HG02642 (cell line): ENCODE results near the gene PHAX.
A peak's percentile ranks its signal among the peaks of the same experiment; 100 is the strongest.
"Not testable (repeated sequence)": the region's sequence is repeated elsewhere in the genome, so short reads cannot be mapped to it uniquely, and the experiment has no call there.

ENCODE experiments used
- ATAC-seq: cut with Tn5 transposase; IDR thresholded peaks from one replicate; pipeline ENCODE4 v1.9.1; 2021; ENCODE audit warnings: mild to moderate bottlenecking; ENCODE audit not compliant: unreplicated experiment, poor library complexity

Gene PHAX

GRCh38 chr5:126650463-126650862, 49.7 kb downstream of the PHAX start:
- peak; percentile 5 for ATAC-seq

DNA sequence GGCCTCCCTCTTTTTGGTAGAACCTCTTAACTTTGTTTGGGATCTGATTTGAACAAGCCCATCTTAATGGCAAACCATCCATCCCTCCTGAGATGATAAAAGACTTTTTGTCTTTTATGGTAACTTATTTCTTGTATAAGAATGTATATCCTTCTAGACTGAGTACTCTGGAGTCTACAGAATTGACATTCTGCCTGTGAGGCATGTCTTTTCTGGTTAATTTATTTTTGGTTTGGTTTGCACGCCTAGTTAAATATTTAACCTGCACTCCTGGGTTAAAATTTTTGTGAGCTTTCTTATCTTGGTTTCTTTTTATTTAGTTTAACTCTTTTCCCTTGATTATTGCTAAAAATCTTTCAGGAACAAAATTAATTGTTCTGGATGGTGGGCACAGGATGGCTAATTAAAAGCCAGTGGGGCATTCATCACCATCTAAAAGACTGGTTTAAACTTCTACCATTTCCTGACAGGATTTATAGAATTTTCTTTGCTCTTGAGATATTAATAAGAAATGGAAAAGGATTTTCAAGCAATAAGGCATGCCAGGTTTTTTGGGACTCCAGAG, 50.3 kb downstream of the PHAX start:
- peak; percentile 37 for ATAC-seq

DNA sequence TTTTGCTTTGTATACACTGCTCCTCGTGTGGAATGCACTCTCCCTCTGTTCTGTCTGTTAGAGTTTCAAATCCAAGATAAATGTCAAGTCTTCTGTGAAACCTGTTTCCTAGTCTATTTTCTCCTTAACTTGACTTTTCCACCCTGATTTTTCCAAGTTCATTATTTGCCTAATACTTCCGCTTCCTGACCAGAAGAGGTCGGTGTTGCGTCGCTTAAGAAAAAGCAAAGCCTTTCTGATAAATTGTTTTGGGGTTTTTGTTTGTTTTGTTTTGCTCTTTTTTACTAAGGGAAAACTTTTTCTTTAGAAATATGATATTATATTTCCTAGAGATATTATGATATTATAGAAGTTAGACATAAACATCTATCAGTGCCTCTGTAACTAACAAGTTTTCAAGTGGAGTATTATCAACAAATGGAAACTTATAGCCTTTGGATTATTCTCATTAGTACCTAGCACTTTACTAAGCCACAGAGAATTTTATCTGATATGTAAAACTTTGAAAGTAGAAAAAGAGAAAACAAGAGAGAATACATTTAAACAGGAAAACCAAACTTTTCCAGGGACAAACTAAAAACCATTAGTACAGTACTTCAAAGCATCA, 55.8 kb downstream of the PHAX start:
- no peak for ATAC-seq

- no peak for ATAC-seq
Measured at GRCh38 chr5:126658561-126658960, 57.8 kb downstream of the PHAX start.

DNA sequence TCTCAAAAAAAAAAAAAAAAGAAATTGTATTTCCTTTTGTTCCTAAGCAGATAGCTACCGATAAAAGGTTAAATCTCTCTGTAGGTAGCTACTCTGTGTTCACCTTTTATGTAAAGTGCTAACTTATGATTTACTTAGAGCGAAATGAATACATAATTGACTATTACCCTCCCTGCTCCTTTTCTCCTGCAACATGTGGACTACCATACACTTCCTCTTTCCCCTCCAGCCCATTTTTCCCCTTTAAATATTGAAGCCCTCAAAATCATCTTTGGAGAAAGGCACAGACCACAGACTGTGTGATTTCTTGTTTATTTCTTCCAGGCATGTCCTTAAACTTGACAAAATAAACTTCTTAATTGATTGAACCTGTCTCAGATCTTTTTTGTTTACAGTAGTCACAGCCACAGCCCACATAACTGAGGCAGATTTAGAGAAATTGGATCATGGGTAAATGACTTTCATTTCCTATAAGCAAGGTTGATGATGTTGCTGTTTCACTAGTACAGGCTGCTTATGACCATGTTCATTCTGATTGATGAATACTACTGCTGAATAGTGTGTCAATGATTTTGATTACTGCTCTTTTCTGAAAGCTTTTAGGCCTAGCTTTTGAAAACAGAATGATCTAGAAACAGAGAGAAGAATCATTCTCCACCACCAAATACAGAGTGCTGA, 59.2 kb downstream of the PHAX start:
- ATAC-seq, result no peak

DNA sequence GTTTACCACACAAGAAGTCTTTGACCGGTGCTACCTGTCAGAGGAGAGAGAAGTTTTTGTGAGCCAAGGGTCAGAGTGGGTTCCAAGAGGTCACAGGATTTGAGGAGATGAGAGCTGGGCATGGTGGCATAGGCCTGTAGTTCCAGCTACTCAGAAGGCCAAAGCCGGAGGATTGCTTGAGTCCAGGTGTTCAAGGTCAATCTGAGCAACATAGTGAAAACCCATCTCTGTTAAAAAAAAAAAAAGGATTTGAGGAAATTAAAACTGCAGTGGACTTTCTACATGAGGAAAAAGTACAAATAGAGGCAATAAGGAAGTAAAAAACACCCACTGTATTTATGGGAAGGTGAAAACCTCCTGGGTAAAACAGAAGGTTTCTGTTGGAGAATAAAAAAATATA, 63.8 kb downstream of the PHAX start:
- no peak for ATAC-seq

- not testable (repeated sequence) for ATAC-seq
Measured at GRCh38 chr5:126670109-126670508, 69.4 kb downstream of the PHAX start.

DNA sequence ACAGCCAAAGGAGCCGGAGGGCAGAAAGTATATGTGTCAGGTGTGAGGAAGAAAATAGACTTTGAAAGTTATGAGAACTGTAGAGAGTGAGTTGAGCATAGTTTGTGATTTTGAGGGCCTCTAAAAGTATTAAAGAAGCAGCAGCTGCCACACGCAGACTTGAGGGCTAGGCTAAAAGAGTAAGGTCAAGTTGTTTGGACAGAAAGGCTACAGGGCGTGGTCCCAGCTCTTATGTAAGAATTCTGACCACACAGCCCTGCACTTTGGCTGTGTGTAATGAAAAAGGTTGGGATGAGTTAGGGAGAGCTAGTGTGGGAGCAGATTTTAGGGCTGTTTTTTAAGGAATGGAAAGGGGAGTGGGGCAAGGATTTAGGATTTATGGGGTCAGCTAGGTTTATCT, 70.9 kb downstream of the PHAX start:
- not testable (repeated sequence) for ATAC-seq

GRCh38 chr5:126673477-126673876, 72.7 kb downstream of the PHAX start:
- ATAC-seq, result no peak

DNA sequence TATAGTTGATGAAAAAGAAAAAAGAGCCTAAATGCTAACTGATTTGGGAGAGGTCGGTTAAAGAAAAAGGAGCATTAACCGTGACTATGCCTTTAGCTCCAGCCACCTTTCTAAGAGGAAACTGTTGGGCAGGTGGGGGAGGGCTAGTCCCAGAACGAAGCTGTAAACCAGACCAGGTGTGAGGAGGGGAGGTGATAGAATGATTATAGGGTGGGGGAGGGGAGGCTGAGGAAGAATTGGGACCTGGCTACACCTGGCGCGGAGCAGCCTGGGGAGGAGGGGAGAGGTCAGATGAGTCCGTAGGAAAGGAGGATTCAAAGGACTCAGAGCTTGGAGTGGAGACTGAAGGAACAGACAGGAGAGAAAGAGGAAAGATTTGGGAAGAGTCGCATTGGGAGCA, 73.4 kb downstream of the PHAX start:
- no peak for ATAC-seq

GRCh38 chr5:126675338-126675737, 74.6 kb downstream of the PHAX start:
- ATAC-seq, result no peak

DNA sequence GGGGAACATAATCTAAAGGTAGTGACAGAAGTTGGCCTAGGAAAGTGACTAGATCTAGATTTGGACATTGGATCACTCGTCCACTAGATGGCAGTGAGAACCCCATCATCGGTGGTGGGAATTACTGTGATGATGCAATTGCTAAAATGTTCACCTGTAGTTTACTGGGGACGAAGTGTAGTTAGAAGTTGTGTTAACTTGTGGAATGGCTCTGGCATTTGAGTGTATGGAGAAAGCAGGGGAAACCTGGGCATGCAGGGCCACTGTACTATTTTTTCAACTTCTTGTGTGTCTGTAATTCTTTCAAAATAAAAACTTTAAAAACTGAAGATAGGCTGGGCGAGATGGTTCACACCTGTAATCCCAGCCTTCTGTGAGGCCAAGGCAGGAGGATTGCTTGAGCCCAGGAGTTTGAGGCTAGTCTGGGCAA, 75.5 kb downstream of the PHAX start:
- peak; percentile 61 for ATAC-seq
